SK-N-MC (cell line): ENCODE results near the gene FIBP.

ENCODE experiments used
- EZH2 ChIP-seq: fragments of 200-600 bp; sonication (generic); IDR thresholded peaks from one replicate; pipeline ENCODE4 v1.6.1; 2017; ENCODE audit warnings: antibody characterized with exemption
- POLR2AphosphoS5 ChIP-seq: IDR thresholded peaks from 2 replicates; pipeline ENCODE4 v1.6.1; 2012; ENCODE audit warnings: mild to moderate bottlenecking, low read depth, low read length, borderline replicate concordance

DNA sequence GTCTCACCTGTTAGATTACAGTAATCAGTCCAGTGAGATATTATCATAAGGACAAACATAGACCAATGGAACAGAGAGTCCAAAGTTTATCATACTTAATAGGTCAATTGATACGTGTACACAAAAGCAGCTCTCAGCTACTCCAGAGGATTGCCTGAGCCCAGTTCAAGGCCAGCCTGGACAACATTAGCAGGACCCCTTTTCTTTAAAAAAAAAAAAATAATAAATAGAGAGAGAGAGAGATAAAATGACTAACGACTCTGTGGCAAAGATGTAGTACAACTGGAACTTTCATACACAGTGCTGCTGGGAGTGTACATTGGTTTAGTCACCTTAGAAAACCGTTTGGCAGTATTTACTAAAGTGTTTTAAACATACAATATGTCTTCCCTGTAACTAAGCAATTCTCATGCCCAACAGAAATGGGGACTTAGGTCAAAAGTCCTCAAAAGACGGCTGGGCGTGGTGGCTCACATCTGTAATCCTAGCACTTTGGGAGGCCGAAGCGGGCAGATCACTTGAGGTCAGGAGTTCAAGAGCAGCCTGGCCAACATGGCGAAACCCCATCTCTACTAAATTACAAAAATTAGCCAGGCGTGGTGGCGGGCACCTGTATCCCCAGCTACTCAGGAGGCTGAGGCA, 43.9 kb downstream of the FIBP start:
- TF ChIP-seq EZH2 (no peak), POLR2AphosphoS5 (no peak)
